Measurements from ENCODE around the gene UPF2.

- TF ChIP-seq, protein P1, sequence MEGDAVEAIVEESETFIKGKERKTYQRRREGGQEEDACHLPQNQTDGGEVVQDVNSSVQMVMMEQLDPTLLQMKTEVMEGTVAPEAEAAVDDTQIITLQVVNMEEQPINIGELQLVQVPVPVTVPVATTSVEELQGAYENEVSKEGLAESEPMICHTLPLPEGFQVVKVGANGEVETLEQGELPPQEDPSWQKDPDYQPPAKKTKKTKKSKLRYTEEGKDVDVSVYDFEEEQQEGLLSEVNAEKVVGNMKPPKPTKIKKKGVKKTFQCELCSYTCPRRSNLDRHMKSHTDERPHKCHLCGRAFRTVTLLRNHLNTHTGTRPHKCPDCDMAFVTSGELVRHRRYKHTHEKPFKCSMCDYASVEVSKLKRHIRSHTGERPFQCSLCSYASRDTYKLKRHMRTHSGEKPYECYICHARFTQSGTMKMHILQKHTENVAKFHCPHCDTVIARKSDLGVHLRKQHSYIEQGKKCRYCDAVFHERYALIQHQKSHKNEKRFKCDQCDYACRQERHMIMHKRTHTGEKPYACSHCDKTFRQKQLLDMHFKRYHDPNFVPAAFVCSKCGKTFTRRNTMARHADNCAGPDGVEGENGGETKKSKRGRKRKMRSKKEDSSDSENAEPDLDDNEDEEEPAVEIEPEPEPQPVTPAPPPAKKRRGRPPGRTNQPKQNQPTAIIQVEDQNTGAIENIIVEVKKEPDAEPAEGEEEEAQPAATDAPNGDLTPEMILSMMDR (optimal IDR thresholded peaks at IDR 0.05 in 1 of 3, IDR thresholded peaks at IDR 0.05 in 1 of 3, conservative IDR thresholded peaks at IDR 0.05 in 1 of 3; ENCODE audit: extremely low read depth in 1 of 3, insufficient read depth in 2 of 3, low read length in 3 of 3) = no peak
- no peak for TF ChIP-seq EZH2 (IDR thresholded peaks at IDR 0.05; ENCODE audit: low read length)
Measured at GRCh38 chr10:11886138-11886474, 156.5 kb downstream of the UPF2 start.
